Osteoblast (primary cell): ENCODE measurements around the gene OGDH. TPM values are rescaled to one million over a fixed set of nuclear protein-coding genes. Genes with fewer than 3 reads are reported as not detected.
A peak's percentile ranks its signal among the peaks of the same experiment; 100 is the strongest.

Experiments
- DNase-seq: peaks from one replicate; pipeline ENCODE4 v3.0.0; 2011; ENCODE audit warnings: low spot score, mixed read lengths; ENCODE audit not compliant: insufficient read length; ENCODE audit errors: missing footprints
- H2AFZ ChIP-seq: 2 replicates; pipeline ENCODE4 v1.6.0; 2011; ENCODE audit warnings: mild to moderate bottlenecking, low read length
- H3K27ac ChIP-seq: 2 replicates; pipeline ENCODE4 v1.5.1; 2011; ENCODE audit warnings: mild to moderate bottlenecking, low read depth, low read length, moderate library complexity
- H3K27me3 ChIP-seq: 2 replicates; pipeline ENCODE4 v1.6.0; 2012; ENCODE audit warnings: mild to moderate bottlenecking, control low read depth, inconsistent platforms, low read length, moderate library complexity; ENCODE audit not compliant: insufficient read depth
- H3K36me3 ChIP-seq: 2 replicates; pipeline ENCODE4 v1.5.1; 2011; ENCODE audit warnings: mild to moderate bottlenecking, low read length, control low read depth, moderate library complexity; ENCODE audit not compliant: insufficient read depth
- H3K4me1 ChIP-seq: 2 replicates; pipeline ENCODE4 v1.5.1; 2011; ENCODE audit warnings: mild to moderate bottlenecking, low read length, control low read depth, moderate library complexity; ENCODE audit not compliant: insufficient read depth
- H3K4me2 ChIP-seq: 2 replicates; pipeline ENCODE4 v1.6.0; 2011; ENCODE audit warnings: mild to moderate bottlenecking, low read length; ENCODE audit not compliant: insufficient read depth
- H3K4me3 ChIP-seq: fragments of 200-600 bp; sonication (generic); 3 replicates; pipeline ENCODE4 v1.5.1; 2012; ENCODE audit warnings: mild to moderate bottlenecking, low read length, inconsistent platforms; ENCODE audit not compliant: insufficient read depth
- H3K79me2 ChIP-seq: 2 replicates; pipeline ENCODE4 v1.6.0; 2012; ENCODE audit warnings: mild to moderate bottlenecking, low read length, control low read depth, inconsistent platforms; ENCODE audit not compliant: insufficient read depth
- H3K9me3 ChIP-seq: 2 replicates; pipeline ENCODE4 v1.5.1; 2011; ENCODE audit warnings: low read depth, low read length, control low read depth
- H4K20me1 ChIP-seq: 2 replicates; pipeline ENCODE4 v1.6.0; 2012; ENCODE audit warnings: mild to moderate bottlenecking, low read length, control low read depth; ENCODE audit not compliant: insufficient read depth
- total RNA-seq: library from RNA; depleted of rRNA; stranded (reverse); fragments of >200 nt; gene quantifications from 2 replicates; pipeline ENCODE4 v1.2.3, GENCODE V29; 2012
- TF ChIP-seq, protein P1 (sequence below): IDR thresholded peaks from 2 replicates; pipeline ENCODE4 v1.5.1; 2011; ENCODE audit warnings: mild to moderate bottlenecking, low read depth, low read length, moderate library complexity; ENCODE audit errors: extremely low read depth

OGDH gene
- total RNA-seq, 1 donor, result 64.4 TPM

- H3K4me1 ChIP-seq, result peaks cover 21% of the 10 kb centered on the region
- H3K36me3 ChIP-seq, result peaks cover 6% of the 10 kb centered on the region
- TF ChIP-seq, protein P1, sequence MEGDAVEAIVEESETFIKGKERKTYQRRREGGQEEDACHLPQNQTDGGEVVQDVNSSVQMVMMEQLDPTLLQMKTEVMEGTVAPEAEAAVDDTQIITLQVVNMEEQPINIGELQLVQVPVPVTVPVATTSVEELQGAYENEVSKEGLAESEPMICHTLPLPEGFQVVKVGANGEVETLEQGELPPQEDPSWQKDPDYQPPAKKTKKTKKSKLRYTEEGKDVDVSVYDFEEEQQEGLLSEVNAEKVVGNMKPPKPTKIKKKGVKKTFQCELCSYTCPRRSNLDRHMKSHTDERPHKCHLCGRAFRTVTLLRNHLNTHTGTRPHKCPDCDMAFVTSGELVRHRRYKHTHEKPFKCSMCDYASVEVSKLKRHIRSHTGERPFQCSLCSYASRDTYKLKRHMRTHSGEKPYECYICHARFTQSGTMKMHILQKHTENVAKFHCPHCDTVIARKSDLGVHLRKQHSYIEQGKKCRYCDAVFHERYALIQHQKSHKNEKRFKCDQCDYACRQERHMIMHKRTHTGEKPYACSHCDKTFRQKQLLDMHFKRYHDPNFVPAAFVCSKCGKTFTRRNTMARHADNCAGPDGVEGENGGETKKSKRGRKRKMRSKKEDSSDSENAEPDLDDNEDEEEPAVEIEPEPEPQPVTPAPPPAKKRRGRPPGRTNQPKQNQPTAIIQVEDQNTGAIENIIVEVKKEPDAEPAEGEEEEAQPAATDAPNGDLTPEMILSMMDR, result no peak
- H3K27me3 ChIP-seq, result no peaks in the 10 kb centered on the region
- peaks cover 30% of the 10 kb centered on the region for H3K79me2 ChIP-seq
- no peak overlapping the region for H2AFZ ChIP-seq
- no peaks in the 10 kb centered on the region for H4K20me1 ChIP-seq
- H3K27ac ChIP-seq, result no peak overlapping the region
- H3K4me3 ChIP-seq, result no peak overlapping the region
- H3K4me2 ChIP-seq, result no peak overlapping the region
- H3K9me3 ChIP-seq, result no peaks in the 10 kb centered on the region
- no peak for DNase-seq
Observed at GRCh38 chr7:44631458-44632115, 25.2 kb downstream of the OGDH start.

GRCh38 chr7:44632196-44632595 lies 25.8 kb downstream of the OGDH start:
- TF ChIP-seq, protein P1, result no peak
- H3K27me3 ChIP-seq, result no peaks in the 10 kb centered on the region
- no peak overlapping the region for H3K4me3 ChIP-seq
- no peaks in the 10 kb centered on the region for H4K20me1 ChIP-seq
- H2AFZ ChIP-seq, result no peak overlapping the region
- no peak for DNase-seq
- H3K27ac ChIP-seq, result no peak overlapping the region
- no peak overlapping the region for H3K4me2 ChIP-seq
- peaks cover 21% of the 10 kb centered on the region for H3K4me1 ChIP-seq
- peaks cover 30% of the 10 kb centered on the region for H3K79me2 ChIP-seq
- no peaks in the 10 kb centered on the region for H3K9me3 ChIP-seq
- H3K36me3 ChIP-seq, result peaks cover 6% of the 10 kb centered on the region

GRCh38 chr7:44633254-44634186 lies 27.1 kb downstream of the OGDH start:
- Histone ChIP-seq H3K4me1 (peaks cover 31% of the 10 kb centered on the region), H4K20me1 (no peaks in the 10 kb centered on the region), H3K4me2 (peak overlapping the region; percentile 58), H3K79me2 (peaks cover 31% of the 10 kb centered on the region), H2AFZ (peak overlapping the region; percentile 16), H3K27me3 (no peaks in the 10 kb centered on the region), H3K4me3 (peak overlapping the region; percentile 8), H3K36me3 (peaks cover 6% of the 10 kb centered on the region), H3K9me3 (no peaks in the 10 kb centered on the region), H3K27ac (peak overlapping the region; percentile 99)
- TF ChIP-seq, protein P1, result no peak
- DNase-seq, result peak; percentile 91
